CD14-positive monocyte (primary cell): Measurements from ENCODE around the gene MEX3A. TPM values are rescaled to one million over a fixed set of nuclear protein-coding genes. Genes with fewer than 3 reads are reported as not detected.

Source experiments
- DNase-seq, 3 donors: peaks; one replicate each; pipeline ENCODE4 v3.0.0-alpha.2; 2011 to 2022
- H2AFZ ChIP-seq: 2 replicates; pipeline ENCODE4 v1.6.0; 2012; ENCODE audit warnings: mild to moderate bottlenecking, low read depth, low read length, inconsistent platforms; ENCODE audit not compliant: insufficient read depth, poor library complexity, severe bottlenecking
- H3K27ac ChIP-seq, 2 donors: 1 replicate in 1 of 2; 2 replicates in 1 of 2; pipeline ENCODE4 v1.5.1; 2012 to 2013; ENCODE audit warnings: low read length in 2 of 2, control low read depth in 1 of 2, inconsistent platforms in 1 of 2, low read depth in 1 of 2, mild to moderate bottlenecking in 1 of 2
- H3K27me3 ChIP-seq, 2 donors: one replicate each; pipeline versions ENCODE4 v1.6.0 to v1.6.1; 2011 to 2013; ENCODE audit warnings: low read length in 2 of 2; ENCODE audit not compliant: control insufficient read depth in 2 of 2, insufficient read depth in 2 of 2
- H3K36me3 ChIP-seq, 2 donors: replicated peaks in 1 of 2; 1 replicate in 1 of 2; 2 replicates in 1 of 2; pipeline versions ENCODE4 v1.5.1 to v1.6.1; 2012 to 2013; ENCODE audit warnings: low read length in 2 of 2, control low read depth in 1 of 2, inconsistent platforms in 1 of 2, mild to moderate bottlenecking in 1 of 2; ENCODE audit not compliant: insufficient read depth in 2 of 2, control insufficient read depth in 1 of 2
- H3K4me1 ChIP-seq, 2 donors: 1 replicate in 1 of 2; 2 replicates in 1 of 2; pipeline versions ENCODE4 v1.5.1 to v1.6.1; 2012 to 2013; ENCODE audit warnings: low read length in 2 of 2, control low read depth in 1 of 2, inconsistent platforms in 1 of 2, mild to moderate bottlenecking in 1 of 2, moderate library complexity in 1 of 2; ENCODE audit not compliant: insufficient read depth in 2 of 2, control insufficient read depth in 1 of 2
- H3K4me2 ChIP-seq: replicated peaks from 2 replicates; pipeline ENCODE3; 2012; ENCODE audit warnings: low read length, moderate library complexity, mild to moderate bottlenecking; ENCODE audit not compliant: poor library complexity, severe bottlenecking; ENCODE audit errors: extremely low read depth
- H3K4me3 ChIP-seq, 3 experiments: fragments of 200-600 bp in 1 of 3; sonication (generic) in 1 of 3; replicated peaks in 1 of 3; 1 replicate in 2 of 3; 2 replicates in 1 of 3; pipeline ENCODE4 v1.5.1; 2011 to 2013; ENCODE audit warnings: low read length in 3 of 3, mild to moderate bottlenecking in 3 of 3, control low read depth in 2 of 3, low read depth in 2 of 3, inconsistent platforms in 1 of 3, moderate library complexity in 1 of 3
- H3K79me2 ChIP-seq: 2 replicates; pipeline ENCODE4 v1.6.0; 2012; ENCODE audit warnings: mild to moderate bottlenecking, control low read depth, inconsistent platforms, low read length, moderate library complexity; ENCODE audit not compliant: insufficient read depth
- H3K9ac ChIP-seq: 2 replicates; pipeline ENCODE4 v1.6.0; 2017; ENCODE audit warnings: low read length, mild to moderate bottlenecking; ENCODE audit not compliant: insufficient read depth, poor library complexity, severe bottlenecking
- H3K9me3 ChIP-seq, 2 donors: replicated peaks in 1 of 2; 1 replicate in 1 of 2; 2 replicates in 1 of 2; pipeline versions ENCODE4 v1.5.1 to v1.6.1; 2012 to 2013; ENCODE audit warnings: low read length in 2 of 2, control low read depth in 1 of 2; ENCODE audit not compliant: control insufficient read depth in 1 of 2, insufficient read depth in 1 of 2
- H4K20me1 ChIP-seq: 2 replicates; pipeline ENCODE4 v1.6.0; 2012; ENCODE audit warnings: mild to moderate bottlenecking, low read length, control low read depth, moderate library complexity; ENCODE audit not compliant: insufficient read depth
- H3K27ac Mint-ChIP-seq, 7 donors: one replicate each; pipeline ENCODE4 v1.8.0; 2020; ENCODE audit warnings: mild to moderate bottlenecking in 7 of 7, mixed read lengths in 7 of 7, moderate library complexity in 6 of 7, inconsistent platforms in 2 of 7
- H3K27me3 Mint-ChIP-seq, 3 donors: one replicate each; pipeline ENCODE4 v1.8.0; 2021 to 2022; ENCODE audit warnings: low read depth in 3 of 3, mild to moderate bottlenecking in 3 of 3, mixed read lengths in 3 of 3, moderate library complexity in 3 of 3, inconsistent platforms in 1 of 3
- H3K36me3 Mint-ChIP-seq, 2 donors: one replicate each; pipeline ENCODE4 v1.8.0; 2020; ENCODE audit warnings: mixed read lengths in 2 of 2, inconsistent platforms in 1 of 2, mild to moderate bottlenecking in 1 of 2
- H3K4me1 Mint-ChIP-seq: one replicate; pipeline ENCODE4 v1.8.0; 2020; ENCODE audit warnings: mild to moderate bottlenecking, mixed read lengths
- H3K4me3 Mint-ChIP-seq, 2 donors: one replicate each; pipeline ENCODE4 v1.8.0; 2020; ENCODE audit warnings: mild to moderate bottlenecking in 2 of 2, mixed read lengths in 2 of 2, moderate library complexity in 1 of 2
- H3K9me3 Mint-ChIP-seq, 7 donors: one replicate each; pipeline ENCODE4 v1.8.0; 2020 to 2022; ENCODE audit warnings: mixed read lengths in 7 of 7, mild to moderate bottlenecking in 6 of 7, moderate library complexity in 6 of 7, inconsistent platforms in 2 of 7
- WGBS: methylation state at CpG from one replicate; pipeline ENCODE4 v1.1.5; 2013; ENCODE audit warnings: missing lambda C conversion rate; ENCODE audit not compliant: insufficient coverage; 5-methylcytosine and 5-hydroxymethylcytosine counted together
- intact Hi-C, 2 donors: fragments of 100-400 bp; cut with micrococcal nuclease; formaldehyde crosslinking; loops; one replicate each; pipeline versions ENCODE4 v1.15.0 to v1.15.1; 2023
- polyA plus RNA-seq, 3 donors: library from polyadenylated mRNA; depleted of rRNA in 1 of 3; unstranded in 2 of 3; stranded (reverse) in 1 of 3; fragments of 300-500 nt in 2 of 3; fragments of >200 nt in 1 of 3; fragmentation: Illumina TruSeq in 2 of 3; gene quantifications; 1 replicate in 2 of 3; 2 replicates in 1 of 3; pipeline ENCODE4 v1.2.3, GENCODE V29; 2012 to 2021
- TF ChIP-seq, protein P1 (sequence below): fragments of 200-600 bp; IDR thresholded peaks from one replicate; pipeline ENCODE4 v1.8.0; 2022; ENCODE audit warnings: antibody characterized with exemption, mild to moderate bottlenecking

The MEX3A gene
- polyA plus RNA-seq, 3 donors = not detected

DNA sequence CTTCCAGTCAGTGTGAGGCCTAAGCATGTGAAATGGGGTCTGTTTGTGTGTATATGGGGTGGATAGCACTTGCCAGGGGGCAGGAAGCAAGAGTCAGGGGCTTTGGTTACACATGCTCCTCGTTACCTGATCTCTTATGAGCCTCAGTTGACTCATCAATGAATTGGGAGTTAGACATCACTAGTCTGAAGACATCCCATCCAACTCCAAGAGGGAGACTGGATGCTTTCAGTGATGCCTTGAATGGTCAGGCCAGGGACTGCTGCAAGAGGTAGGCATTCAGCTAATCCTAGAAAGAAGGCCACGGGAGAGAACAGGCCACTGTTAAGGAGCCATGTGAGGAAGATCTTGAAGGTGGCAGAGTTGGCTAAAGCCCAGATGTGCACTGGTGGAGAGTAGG, 15.0 kb downstream of the MEX3A start:
- no peaks in the 10 kb centered on the region for H3K79me2 ChIP-seq
- no peak overlapping the region for H3K4me2 ChIP-seq
- H4K20me1 ChIP-seq = no peaks in the 10 kb centered on the region
- H3K27me3 ChIP-seq = no peaks in the 10 kb centered on the region
- no peak for DNase-seq
- Mint-ChIP-seq H3K27ac (no peak overlapping the region), H3K36me3 (no peaks in the 10 kb centered on the region), H3K9me3 (no peaks in the 10 kb centered on the region), H3K4me1 (peaks cover 4% of the 10 kb centered on the region), H3K27me3 (peaks cover 13 to 14% (median 14%) of the 10 kb centered on the region in 3 donors), H3K4me3 (no peak overlapping the region)
- H2AFZ ChIP-seq = no peak overlapping the region
- intact Hi-C loops = loop anchor here (5.0 to 10.0 kb wide), 2 partner anchors 62 to 135 kb away; partner anchors contain the start of gene KHDC4 (in 1 of the 2)
- no peak overlapping the region for H3K4me3 ChIP-seq
- TF ChIP-seq, protein P1, sequence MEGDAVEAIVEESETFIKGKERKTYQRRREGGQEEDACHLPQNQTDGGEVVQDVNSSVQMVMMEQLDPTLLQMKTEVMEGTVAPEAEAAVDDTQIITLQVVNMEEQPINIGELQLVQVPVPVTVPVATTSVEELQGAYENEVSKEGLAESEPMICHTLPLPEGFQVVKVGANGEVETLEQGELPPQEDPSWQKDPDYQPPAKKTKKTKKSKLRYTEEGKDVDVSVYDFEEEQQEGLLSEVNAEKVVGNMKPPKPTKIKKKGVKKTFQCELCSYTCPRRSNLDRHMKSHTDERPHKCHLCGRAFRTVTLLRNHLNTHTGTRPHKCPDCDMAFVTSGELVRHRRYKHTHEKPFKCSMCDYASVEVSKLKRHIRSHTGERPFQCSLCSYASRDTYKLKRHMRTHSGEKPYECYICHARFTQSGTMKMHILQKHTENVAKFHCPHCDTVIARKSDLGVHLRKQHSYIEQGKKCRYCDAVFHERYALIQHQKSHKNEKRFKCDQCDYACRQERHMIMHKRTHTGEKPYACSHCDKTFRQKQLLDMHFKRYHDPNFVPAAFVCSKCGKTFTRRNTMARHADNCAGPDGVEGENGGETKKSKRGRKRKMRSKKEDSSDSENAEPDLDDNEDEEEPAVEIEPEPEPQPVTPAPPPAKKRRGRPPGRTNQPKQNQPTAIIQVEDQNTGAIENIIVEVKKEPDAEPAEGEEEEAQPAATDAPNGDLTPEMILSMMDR = no peak
- no peaks in the 10 kb centered on the region for H3K9me3 ChIP-seq
- H3K9ac ChIP-seq = no peak overlapping the region
- no peaks in the 10 kb centered on the region for H3K4me1 ChIP-seq
- no peaks in the 10 kb centered on the region for H3K36me3 ChIP-seq
- WGBS = 86% methylated on average over 1 of the region's 2 CpGs
- H3K27ac ChIP-seq = no peak overlapping the region

DNA sequence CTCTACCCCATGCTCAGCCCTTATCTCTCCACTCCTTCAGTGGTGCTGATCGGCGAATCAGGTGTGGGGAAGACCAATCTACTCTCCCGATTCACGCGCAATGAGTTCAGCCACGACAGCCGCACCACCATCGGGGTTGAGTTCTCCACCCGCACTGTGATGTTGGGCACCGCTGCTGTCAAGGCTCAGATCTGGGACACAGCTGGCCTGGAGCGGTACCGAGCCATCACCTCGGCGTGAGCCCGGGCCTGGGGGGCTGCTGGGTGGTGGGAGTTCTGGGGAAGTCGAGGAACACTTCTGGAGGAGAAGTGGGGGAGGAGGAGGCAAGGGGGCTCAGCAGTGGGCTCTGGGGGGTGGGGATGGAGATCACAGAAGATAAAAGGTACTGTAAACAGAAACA, 16.4 kb downstream of the MEX3A start:
- no peak overlapping the region for H3K4me3 ChIP-seq
- H3K4me2 ChIP-seq = no peak overlapping the region
- H3K27ac ChIP-seq = no peak overlapping the region
- intact Hi-C loops = loop anchor here (5.0 to 10.0 kb wide), 2 partner anchors 61 to 134 kb away; partner anchors contain the start of gene KHDC4 (in 1 of the 2)
- H3K4me1 Mint-ChIP-seq = peaks cover 4% of the 10 kb centered on the region
- no peaks in the 10 kb centered on the region for H4K20me1 ChIP-seq
- no peak overlapping the region for H3K4me3 Mint-ChIP-seq
- H3K36me3 Mint-ChIP-seq = no peaks in the 10 kb centered on the region
- 79% methylated on average over 16 of the region's 16 CpGs for WGBS
- H3K27ac Mint-ChIP-seq = peak overlapping the region in 1 of 7 donors; percentile 43
- no peak for DNase-seq
- H3K9me3 ChIP-seq = no peaks in the 10 kb centered on the region
- H2AFZ ChIP-seq = no peak overlapping the region
- TF ChIP-seq, protein P1 = no peak
- H3K9ac ChIP-seq = no peak overlapping the region
- H3K36me3 ChIP-seq = no peaks in the 10 kb centered on the region
- H3K79me2 ChIP-seq = no peaks in the 10 kb centered on the region
- no peaks in the 10 kb centered on the region for H3K4me1 ChIP-seq
- H3K27me3 Mint-ChIP-seq = peaks cover 3 to 12% (median 7%) of the 10 kb centered on the region in 3 donors
- H3K27me3 ChIP-seq = no peaks in the 10 kb centered on the region
- no peaks in the 10 kb centered on the region for H3K9me3 Mint-ChIP-seq
